NCI-H128 (cell line): Measurements from ENCODE around the gene IRGQ.

Source experiments
- DNase-seq: peaks from one replicate; lab custom pipeline; 2025; ENCODE audit not compliant: unreplicated experiment; lab: John Stamatoyannopoulos, UW

The IRGQ gene

DNA sequence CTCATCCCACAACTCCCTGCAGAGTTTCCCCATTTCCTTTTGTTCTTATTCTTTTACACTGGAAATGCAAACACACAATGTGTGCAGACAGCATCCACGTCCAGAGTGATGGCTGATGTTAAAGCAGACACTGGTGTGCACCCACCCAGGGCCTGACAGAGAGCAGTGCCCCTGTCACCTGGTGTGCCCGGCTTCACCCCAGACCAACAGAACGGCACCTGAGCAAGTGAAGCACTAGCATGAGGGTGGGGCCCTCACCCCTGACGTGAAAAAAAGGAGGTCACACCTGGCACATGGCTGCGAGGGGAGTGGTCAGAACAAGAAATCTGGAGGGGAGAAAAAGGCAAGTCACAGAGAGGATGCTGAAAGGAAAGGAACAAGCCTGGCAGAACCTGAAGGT is 50.7 kb downstream of the IRGQ start:
- no peak for DNase-seq

DNA sequence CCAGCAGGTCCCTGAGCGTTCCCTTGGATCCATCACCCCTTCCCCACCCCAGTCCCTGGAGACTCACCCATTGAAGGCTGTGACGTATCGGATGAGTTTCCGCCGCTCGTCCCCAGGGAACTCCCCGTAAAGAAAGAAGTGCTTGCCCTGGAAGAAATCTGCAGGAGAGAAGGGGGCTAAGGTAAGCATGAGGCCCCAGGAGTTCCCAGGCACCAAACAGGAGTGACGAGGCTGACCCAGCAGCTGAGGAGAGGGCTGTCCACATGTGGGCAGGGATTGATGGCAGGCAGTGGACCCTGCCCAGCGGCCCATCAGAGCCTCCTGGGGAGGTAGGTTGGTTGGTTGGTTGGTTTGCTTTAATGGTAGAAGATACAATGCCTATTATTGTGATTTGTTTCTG is 51.9 kb downstream of the IRGQ start:
- no peak for DNase-seq

DNA sequence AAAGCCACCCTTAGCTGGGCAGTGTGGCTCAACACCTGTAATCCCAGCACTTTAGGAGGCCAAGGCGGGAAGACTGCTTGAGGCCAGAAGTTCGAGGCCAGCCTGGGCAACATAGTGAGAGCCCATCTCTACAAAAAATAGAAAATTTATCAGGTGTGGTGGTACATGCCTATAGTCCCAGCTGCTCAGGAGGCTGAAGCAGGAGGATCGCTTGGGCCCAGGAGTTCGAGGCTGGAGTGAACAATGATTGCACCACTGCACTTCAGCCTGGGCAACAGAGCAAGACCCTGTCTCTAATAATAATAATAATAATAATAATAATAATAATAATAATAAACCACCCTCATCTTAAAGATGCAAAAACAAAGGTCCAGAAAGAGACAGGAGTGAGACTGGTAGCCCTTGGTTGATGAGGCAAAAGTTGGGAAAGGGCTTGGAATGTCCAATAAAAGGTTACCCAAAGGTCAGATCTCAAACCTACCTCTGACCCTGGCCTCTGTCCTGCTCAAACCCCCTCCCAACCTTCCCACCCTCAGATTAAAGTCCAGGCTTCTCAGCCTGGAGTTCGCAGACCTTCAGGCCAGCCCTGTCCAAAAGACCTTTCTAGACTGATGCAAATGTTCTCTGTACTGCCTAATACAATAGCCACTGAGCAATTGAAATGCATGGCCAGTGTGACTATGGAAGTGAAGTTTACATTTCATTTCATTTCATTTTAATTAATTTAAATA is 53.8 kb downstream of the IRGQ start:
- no peak for DNase-seq

DNA sequence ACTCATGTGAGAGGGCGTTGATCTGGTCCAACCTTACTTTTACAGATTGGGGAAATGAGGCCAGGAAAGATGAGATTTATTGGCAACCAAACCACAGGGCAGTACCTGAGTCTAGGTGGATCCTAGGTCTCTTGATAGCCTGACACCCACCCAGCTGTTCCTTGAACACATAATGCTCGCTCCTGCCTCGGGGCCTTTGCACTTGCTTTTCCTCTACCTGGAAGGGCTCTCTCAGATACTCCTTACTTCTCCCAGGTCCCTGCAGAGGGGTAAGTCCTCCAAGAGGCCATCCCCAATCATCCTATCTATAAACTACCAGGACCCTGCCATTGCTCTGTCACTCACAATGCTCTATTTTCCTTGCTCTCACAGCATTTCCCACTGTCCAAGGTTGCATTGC is 55.6 kb downstream of the IRGQ start:
- no peak for DNase-seq

DNA sequence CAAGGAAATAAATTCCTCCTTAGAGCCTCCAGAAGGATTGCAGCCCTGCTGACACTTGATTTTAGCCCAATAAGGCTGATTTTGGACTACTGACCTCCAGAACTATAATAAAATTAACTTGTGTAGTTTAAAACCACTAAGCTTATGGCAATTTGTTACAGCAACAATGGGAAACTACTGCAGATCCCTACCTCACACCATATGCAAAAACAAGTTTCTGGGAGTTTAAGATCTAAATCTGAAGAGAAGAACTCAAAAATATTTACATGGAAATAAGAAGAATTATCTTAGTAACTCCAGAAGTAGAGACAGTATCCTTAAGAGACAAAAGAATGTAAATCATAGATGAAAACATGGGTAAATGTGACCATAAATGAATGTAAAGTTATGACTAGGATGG is 57.0 kb downstream of the IRGQ start:
- no peak for DNase-seq

DNA sequence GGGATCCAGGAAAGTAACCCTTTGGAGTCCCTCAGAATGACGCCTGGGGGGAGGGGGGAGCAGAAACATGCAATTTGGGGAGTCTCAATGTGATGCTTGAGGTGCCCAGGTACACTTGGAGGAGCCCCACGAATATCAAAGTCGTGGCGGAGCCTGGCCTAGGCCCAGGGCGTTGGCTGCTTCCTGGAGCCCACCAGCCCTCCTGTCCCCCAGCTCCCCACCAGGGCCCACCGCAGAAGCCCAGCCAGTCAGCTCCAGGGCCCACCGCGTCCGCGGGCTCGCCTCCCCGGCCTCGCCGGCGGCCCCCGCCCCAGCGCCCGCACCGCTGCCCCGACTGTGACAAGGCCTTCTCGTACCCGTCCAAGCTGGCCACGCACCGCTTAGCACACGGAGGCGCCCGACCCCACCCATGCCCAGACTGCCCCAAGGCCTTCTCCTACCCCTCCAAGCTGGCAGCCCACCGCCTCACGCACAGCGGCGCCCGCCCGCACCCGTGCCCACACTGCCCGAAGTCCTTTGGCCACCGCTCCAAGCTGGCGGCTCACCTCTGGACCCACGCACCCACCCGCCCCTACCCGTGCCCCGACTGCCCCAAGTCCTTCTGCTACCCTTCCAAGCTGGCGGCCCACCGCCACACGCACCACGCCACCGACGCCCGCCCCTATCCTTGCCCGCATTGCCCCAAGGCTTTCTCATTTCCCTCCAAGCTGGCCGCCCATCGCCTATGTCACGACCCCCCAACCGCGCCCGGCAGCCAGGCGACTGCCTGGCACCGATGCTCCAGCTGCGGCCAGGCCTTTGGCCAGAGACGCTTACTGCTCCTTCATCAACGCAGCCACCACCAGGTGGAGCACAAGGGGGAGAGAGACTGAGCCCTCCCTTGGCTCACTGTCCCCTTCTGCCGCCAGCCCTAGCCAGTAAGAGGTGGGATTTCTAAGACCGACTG is 60.8 kb downstream of the IRGQ start:
- DNase-seq: no peak
